Posterior cingulate gyrus (tissue), 11 donors: Measurements from ENCODE around the gene ZNF487.
"Not testable (repeated sequence)": the region's sequence is repeated elsewhere in the genome, so short reads cannot be mapped to it uniquely, and the experiment has no call there.

Source experiments
- DNase-seq, 10 donors: peaks; one replicate each; pipeline versions ENCODE4 v3.0.0 to v3.0.0-alpha.2; 2020 to 2021; ENCODE audit warnings: mixed read lengths in 3 of 10
- intact Hi-C: fragments of 100-400 bp; cut with DNase I; formaldehyde crosslinking; loops from one replicate; pipeline ENCODE4 v1.15.1; 2023

Gene ZNF487

GRCh38 chr10:43427166-43427825, 9.6 kb upstream of the ZNF487 start:
- intact Hi-C loops: no loop called here
- DNase-seq: no peak

GRCh38 chr10:43430926-43431663, 5.8 kb upstream of the ZNF487 start:
- intact Hi-C loops: no loop called here
- DNase-seq: no peak

GRCh38 chr10:43437141-43437870, 395 bp downstream of the ZNF487 start:
- intact Hi-C loops: loop anchor here (1.0 to 5.0 kb wide), 2 partner anchors 28 to 40 kb away; partner anchors contain the start of gene HNRNPF
- peak in 2 of 10 donors; percentile 8 to 86 for DNase-seq

- intact Hi-C loops: no loop called here
- DNase-seq: no peak
Measured at GRCh38 chr10:43440463-43441134, 3.7 kb downstream of the ZNF487 start.

DNA sequence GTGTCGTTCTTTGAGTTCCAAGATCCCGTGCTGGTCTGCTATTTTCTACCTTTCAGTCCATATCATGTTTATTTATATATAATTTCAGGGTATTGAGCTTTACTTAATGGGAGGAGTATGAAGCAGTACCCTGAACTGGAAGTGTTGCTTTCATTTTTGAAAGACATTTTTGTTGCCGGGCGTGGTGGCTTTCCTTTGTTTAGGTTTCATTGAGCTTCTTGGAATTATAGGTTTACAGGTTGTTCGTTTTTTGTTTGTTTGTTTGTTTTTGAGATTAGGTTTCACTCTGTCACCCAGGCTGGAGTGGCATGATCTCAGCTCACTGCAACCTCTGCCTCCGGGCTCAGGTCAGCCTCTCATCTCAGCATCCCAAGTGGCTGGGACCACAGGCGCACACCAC, 7.4 kb downstream of the ZNF487 start:
- no peak for DNase-seq
- intact Hi-C loops: no loop called here

- DNase-seq: no peak
- intact Hi-C loops: no loop called here
Measured at GRCh38 chr10:43444897-43445466, 8.1 kb downstream of the ZNF487 start.

GRCh38 chr10:43446219-43447017, 9.5 kb downstream of the ZNF487 start:
- DNase-seq: peak in 1 of 10 donors; percentile 83
- intact Hi-C loops: not testable (repeated sequence)

DNA sequence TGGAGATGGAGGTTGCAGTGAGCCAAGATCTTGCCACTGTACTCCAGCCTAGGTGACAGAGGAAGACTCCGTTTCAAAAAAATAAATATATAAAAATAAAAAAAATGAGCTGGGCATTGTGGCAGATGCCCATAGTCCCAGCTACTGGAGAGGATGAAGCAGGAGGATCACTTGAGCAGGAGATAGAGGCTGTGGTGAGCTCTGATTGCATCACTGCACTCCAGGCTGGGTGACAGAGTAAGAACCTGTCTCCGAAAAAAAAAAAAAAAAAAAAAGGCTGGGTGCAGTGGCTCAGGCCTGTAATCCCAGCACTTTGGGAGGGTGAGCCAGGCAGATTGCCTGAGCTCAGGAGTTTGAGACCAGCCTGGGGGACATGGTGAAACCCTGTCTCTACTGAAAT, 11.8 kb downstream of the ZNF487 start:
- DNase-seq: no peak
- intact Hi-C loops: no loop called here

GRCh38 chr10:43452356-43452914, 15.5 kb downstream of the ZNF487 start:
- intact Hi-C loops: no loop called here
- no peak for DNase-seq

DNA sequence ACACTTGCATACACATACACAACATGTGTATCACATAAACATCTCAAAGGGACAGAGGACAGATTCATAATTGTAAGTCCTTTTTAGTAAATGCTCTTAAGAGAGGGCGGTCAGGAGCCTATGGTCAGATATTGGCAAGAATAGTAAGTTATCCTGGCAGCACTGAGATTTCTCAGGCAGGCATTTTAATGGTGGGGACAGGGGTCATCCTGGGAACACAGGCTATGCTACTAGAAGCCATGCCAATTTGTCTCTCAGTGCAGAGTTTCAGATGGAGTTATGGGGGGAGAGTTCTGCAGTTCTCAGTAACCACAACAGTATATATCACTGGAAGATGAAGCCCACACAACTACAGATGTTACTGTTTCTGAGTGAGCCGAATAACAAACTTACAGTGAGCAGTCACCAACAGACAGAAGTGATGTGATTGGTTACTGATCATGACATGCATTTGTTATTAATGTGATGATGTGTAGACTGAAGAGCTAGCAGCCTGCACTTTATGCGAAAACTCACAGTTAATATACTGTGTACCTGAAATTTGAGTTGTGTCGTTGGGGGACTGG, 16.4 kb downstream of the ZNF487 start:
- DNase-seq: no peak
- intact Hi-C loops: no loop called here

GRCh38 chr10:43454025-43454424, 17.1 kb downstream of the ZNF487 start:
- intact Hi-C loops, DNase-seq: not testable (repeated sequence)

- intact Hi-C loops, DNase-seq: not testable (repeated sequence)
Measured at GRCh38 chr10:43456561-43456960, 19.6 kb downstream of the ZNF487 start.

- no peak for DNase-seq
- intact Hi-C loops: no loop called here
Measured at GRCh38 chr10:43458227-43458626, 21.3 kb downstream of the ZNF487 start.

DNA sequence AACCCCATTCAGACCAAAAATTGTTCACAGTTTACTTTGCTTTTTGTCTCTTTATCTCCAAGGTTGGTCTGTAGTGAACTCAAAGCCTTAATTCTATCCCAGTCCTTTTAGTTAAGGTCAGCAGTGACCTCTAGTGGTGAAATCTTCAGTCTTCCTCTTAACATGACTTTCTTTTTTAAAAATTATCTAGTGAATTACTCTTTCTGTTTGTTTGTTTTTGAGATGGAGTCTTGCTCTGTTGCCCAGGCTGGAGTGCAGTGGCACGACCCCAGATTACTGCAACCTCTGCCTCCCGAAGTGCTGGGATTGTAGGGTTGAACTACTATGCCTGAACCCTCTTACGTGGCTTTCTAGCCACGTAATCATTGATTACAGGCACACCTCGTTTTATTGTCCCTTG, 25.0 kb downstream of the ZNF487 start:
- intact Hi-C loops: loop anchor here (1.0 kb wide), 1 partner anchor 169 kb away; no protein-coding TSS in a partner anchor
- DNase-seq: no peak

DNA sequence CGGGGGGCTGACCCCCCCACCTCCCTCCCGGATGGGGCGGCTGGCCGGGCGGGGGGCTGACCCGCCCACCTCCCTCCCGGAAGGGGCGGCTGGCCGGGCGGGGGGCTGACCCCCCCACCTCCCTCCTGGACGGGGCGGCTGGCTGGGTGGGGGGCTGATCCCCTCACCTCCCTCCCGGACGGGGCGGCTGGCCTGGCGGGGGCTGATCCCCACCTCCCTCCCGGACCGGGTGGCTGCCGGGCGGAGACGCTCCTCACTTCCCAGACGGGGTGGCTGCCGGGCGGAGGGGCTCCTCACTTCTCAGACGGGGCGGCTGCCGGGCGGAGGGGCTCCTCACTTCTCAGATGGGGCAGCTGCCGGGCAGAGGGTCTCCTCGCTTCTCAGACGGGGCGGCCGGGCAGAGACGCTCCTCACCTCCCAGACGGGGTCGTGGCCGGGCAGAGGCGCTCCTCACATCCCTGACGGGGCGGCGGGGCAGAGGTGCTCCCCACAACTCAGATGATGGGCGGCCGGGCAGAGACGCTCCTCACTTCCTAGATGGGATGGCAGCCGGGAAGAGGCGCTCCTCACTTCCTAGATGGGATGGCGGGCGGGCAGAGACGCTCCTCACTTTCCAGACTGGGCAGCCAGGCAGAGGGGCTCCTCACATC, 28.3 kb downstream of the ZNF487 start:
- intact Hi-C loops: not testable (repeated sequence)
- DNase-seq: peak in 1 of 10 donors; percentile 72

DNA sequence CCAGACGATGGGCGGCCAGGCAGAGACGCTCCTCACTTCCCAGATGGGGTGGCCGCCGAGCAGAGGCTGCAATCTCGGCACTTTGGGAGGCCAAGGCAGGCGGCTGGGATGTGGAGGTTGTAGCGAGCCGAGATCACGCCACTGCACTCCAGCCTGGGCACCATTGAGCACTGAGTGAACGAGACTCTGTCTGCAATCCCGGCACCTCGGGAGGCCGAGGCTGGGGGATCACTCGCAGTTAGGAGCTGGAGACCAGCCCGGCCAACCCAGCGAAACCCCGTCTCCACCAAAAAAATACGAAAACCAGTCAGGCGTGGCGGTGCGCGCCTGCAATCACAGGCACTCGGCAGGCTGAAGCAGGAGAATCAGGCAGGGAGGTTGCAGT, 28.8 kb downstream of the ZNF487 start:
- intact Hi-C loops: not testable (repeated sequence)
- DNase-seq: peak in 1 of 10 donors; percentile 57

GRCh38 chr10:43471146-43471545, 34.2 kb downstream of the ZNF487 start:
- peak in 1 of 10 donors; percentile 55 for DNase-seq
- intact Hi-C loops: no loop called here

DNA sequence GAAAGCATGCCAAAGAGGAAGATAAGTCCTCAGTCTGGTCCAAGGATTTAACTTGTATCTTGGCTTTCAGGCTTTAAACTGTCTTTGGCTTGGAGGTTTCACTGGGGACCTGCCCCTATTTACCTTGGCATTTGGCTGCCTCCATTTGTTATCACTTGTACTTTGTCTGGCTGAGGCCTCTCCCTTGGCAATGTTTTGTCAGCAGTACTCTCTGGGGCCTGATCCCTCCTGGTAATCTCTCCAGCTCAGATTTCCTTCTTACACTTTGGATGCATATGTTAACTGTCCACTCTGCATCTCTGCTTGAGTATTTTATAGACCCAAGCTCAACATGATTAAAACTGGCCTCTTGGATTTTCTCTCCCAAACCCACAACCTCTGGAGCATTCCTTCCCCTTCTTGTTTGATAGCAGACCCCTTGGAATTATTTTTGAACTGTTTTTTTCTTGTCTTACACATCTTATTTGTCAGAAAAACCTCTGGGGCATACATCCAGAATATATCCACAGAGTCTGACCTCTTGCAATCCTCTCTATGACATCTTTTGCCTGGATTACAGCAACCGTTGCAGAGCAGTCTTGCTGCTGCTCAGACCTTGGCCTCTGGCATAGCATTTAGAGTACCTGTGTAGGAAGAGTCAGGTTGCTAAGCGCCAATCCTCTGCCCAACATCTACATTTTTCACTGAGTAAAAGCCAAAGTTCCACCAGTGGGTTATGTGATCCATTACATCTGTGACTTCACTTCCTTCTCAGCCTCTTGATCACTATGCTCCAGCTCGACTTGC, 35.2 kb downstream of the ZNF487 start:
- intact Hi-C loops: no loop called here
- no peak for DNase-seq
